ENCODE results near the gene TPM4. TPM values are rescaled to one million over a fixed set of nuclear protein-coding genes. Genes with fewer than 3 reads are reported as not detected.

The TPM4 gene
- total and polyA plus RNA-seq, 2 of the 13 experiments (the other 11 are each of a cell fraction or from before 2014, with no cell fraction given): 180 to 188 TPM

GRCh38 chr19:16111909-16112752 is 35.8 kb downstream of the TPM4 start (continued):
- TF ChIP-seq ATF3 (CRISPR knock-in tag; IDR thresholded peaks at IDR 0.05) (no peak), ZNF468 (CRISPR knock-in tag; IDR thresholded peaks at IDR 0.05) (no peak), IRF1 (CRISPR knock-in tag; IDR thresholded peaks at IDR 0.05; ENCODE audit: low read depth) (no peak), ARID5B (CRISPR knock-in tag; IDR thresholded peaks at IDR 0.05) (no peak), IRF9 (CRISPR knock-in tag; IDR thresholded peaks at IDR 0.05; ENCODE audit: borderline replicate concordance) (0 out of 2 replicates have a peak, but pooled peaks have one; percentile 4), ZNF350 (CRISPR knock-in tag; IDR thresholded peaks at IDR 0.05; ENCODE audit: borderline replicate concordance, low read depth) (no peak), HMGXB4 (CRISPR knock-in tag; IDR thresholded peaks at IDR 0.05; ENCODE audit: borderline replicate concordance in 1 of 2, low read depth in 1 of 2) (peak in 1 of 2 experiments; percentile 0; a peak in 1 of 4 replicates), ZNF253 (CRISPR knock-in tag; IDR thresholded peaks at IDR 0.05; ENCODE audit: borderline replicate concordance) (no peak), PBX3 (CRISPR knock-in tag; IDR thresholded peaks at IDR 0.05; ENCODE audit: borderline replicate concordance) (no peak), ZNF615 (CRISPR knock-in tag; IDR thresholded peaks at IDR 0.05; ENCODE audit: borderline replicate concordance) (no peak), ZBTB37 (CRISPR knock-in tag; IDR thresholded peaks at IDR 0.05) (no peak), POLR2AphosphoS5 (IDR thresholded peaks at IDR 0.05; ENCODE audit: low read depth, low read length) (peak; percentile 82; the same call in 1 of the 2 replicates), ZNF605 (CRISPR knock-in tag; IDR thresholded peaks at IDR 0.05) (no peak)
- TF ChIP-seq, protein P1, sequence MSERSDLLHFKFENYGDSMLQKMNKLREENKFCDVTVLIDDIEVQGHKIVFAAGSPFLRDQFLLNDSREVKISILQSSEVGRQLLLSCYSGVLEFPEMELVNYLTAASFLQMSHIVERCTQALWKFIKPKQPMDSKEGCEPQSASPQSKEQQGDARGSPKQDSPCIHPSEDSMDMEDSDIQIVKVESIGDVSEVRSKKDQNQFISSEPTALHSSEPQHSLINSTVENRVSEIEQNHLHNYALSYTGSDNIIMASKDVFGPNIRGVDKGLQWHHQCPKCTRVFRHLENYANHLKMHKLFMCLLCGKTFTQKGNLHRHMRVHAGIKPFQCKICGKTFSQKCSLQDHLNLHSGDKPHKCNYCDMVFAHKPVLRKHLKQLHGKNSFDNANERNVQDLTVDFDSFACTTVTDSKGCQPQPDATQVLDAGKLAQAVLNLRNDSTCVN (CRISPR knock-in tag; IDR thresholded peaks at IDR 0.05; ENCODE audit: borderline replicate concordance): no peak

All from HepG2 (cell line).